CD4-positive, alpha-beta T cell (primary cell): ENCODE results near the gene ZNF319. TPM values are rescaled to one million over a fixed set of nuclear protein-coding genes. Genes with fewer than 3 reads are reported as not detected.

Experiments
- ATAC-seq: fragments of 200-7000 bp; cut with Tn5 transposase; one replicate; pipeline ENCODE4 v1.10.0; 2022; ENCODE audit warnings: mild to moderate bottlenecking; ENCODE audit not compliant: poor library complexity
- CTCF ChIA-PET: fragments of 350-600 bp; sonication (Branson Sonifier 250); formaldehyde crosslinking; loops from one replicate; lab custom pipeline; 2021; ENCODE audit warnings: antibody characterized with exemption, inconsistent platforms; lab: Charles Lee
- POLR2A ChIA-PET: fragments of 350-600 bp; sonication (Branson Sonifier 250); formaldehyde crosslinking; loops from one replicate; lab custom pipeline; 2021; ENCODE audit warnings: antibody characterized with exemption, inconsistent platforms; lab: Charles Lee
- DNase-seq, 14 experiments: peaks; one replicate each; pipeline ENCODE4 v3.0.0-alpha.2; 2013 to 2020; ENCODE audit warnings: mixed read lengths in 2 of 14
- H3K27ac ChIP-seq, 2 donors: one replicate each; pipeline versions ENCODE4 v1.5.1 to v1.7.0; 2013; ENCODE audit warnings: low read length in 2 of 2, low read depth in 1 of 2, mild to moderate bottlenecking in 1 of 2
- H3K27me3 ChIP-seq, 2 experiments: 1 replicate in 1 of 2; 2 replicates in 1 of 2; pipeline versions ENCODE4 v1.6.1 to v1.7.0; 2013; ENCODE audit warnings: low read length in 2 of 2, control low read depth in 1 of 2, mild to moderate bottlenecking in 1 of 2, moderate library complexity in 1 of 2; ENCODE audit not compliant: insufficient read depth in 2 of 2, control insufficient read depth in 1 of 2
- H3K36me3 ChIP-seq: one replicate; pipeline ENCODE4 v1.6.1; 2013; ENCODE audit warnings: low read length, control low read depth; ENCODE audit not compliant: insufficient read depth
- H3K4me1 ChIP-seq: one replicate; pipeline ENCODE4 v1.6.1; 2013; ENCODE audit warnings: low read length, control low read depth; ENCODE audit not compliant: insufficient read depth
- H3K4me3 ChIP-seq: one replicate; pipeline ENCODE4 v1.5.1; 2013; ENCODE audit warnings: mild to moderate bottlenecking, low read length, moderate library complexity
- H3K9me3 ChIP-seq, 2 experiments: 1 replicate in 1 of 2; 2 replicates in 1 of 2; pipeline versions ENCODE4 v1.6.1 to v1.7.0; 2013; ENCODE audit warnings: low read length in 2 of 2, mild to moderate bottlenecking in 2 of 2, control low read depth in 1 of 2, moderate library complexity in 1 of 2; ENCODE audit not compliant: control insufficient read depth in 1 of 2, insufficient read depth in 1 of 2
- H3K27ac Mint-ChIP-seq: one replicate; pipeline ENCODE4 v1.8.0; 2020; ENCODE audit warnings: mixed read lengths
- H3K27me3 Mint-ChIP-seq: one replicate; pipeline ENCODE4 v1.8.0; 2021; ENCODE audit warnings: mixed read lengths
- H3K36me3 Mint-ChIP-seq: one replicate; pipeline ENCODE4 v1.8.0; 2021; ENCODE audit warnings: low read depth, mixed read lengths
- H3K4me1 Mint-ChIP-seq: one replicate; pipeline ENCODE4 v1.8.0; 2021; ENCODE audit warnings: low read depth, mixed read lengths
- H3K4me3 Mint-ChIP-seq: one replicate; pipeline ENCODE4 v1.8.0; 2020; ENCODE audit warnings: mild to moderate bottlenecking, mixed read lengths
- H3K9me3 Mint-ChIP-seq: one replicate; pipeline ENCODE4 v1.8.0; 2020; ENCODE audit warnings: mixed read lengths
- intact Hi-C, 2 experiments: fragments of 100-400 bp; cut with DNase I in 1 of 2; cut with micrococcal nuclease in 1 of 2; formaldehyde crosslinking; loops; one replicate each; pipeline versions ENCODE4 v1.15.1 to v1.9.0; 2023 to 2025; cut with DNase I, micrococcal nuclease
- total RNA-seq, 174 experiments: library from RNA in 2 of 174; stranded (reverse) in 2 of 174; gene quantifications; one replicate each; pipeline ENCODE4 v1.2.3 and lab custom pipeline; 2021 to 2026
- TF ChIP-seq, protein P1 (sequence below): fragments of 200-600 bp; IDR thresholded peaks from one replicate; pipeline ENCODE4 v1.8.0; 2022; ENCODE audit warnings: antibody characterized with exemption, mild to moderate bottlenecking

The ZNF319 gene
- total RNA-seq, 2 experiments from 2014 or later = 11.4 to 12.9 TPM

DNA sequence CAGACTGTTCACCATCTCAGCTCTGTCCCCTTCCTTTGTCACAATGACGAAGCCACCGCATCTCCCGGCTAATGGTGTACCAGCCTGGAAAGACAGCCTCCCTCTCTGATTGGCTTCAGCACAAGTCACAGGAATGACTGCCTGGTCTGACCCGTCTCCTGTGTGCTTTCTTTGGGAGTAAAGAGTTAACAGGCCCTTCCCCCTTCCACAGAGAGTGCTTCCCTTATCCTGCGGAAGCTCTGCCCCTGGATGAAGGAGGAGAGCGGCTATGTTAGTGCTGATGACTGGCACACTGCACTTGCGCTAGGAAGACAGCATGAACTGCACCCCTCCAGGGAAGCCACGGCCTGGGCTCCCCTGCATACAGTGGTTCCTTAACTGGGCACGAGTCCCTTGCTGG, 12.0 kb upstream of the ZNF319 start:
- no peaks in the 10 kb centered on the region for H3K4me1 ChIP-seq
- CTCF ChIA-PET = no interaction called here
- no peak for DNase-seq
- Mint-ChIP-seq H3K4me1 (no peaks in the 10 kb centered on the region), H3K4me3 (no peak overlapping the region), H3K9me3 (no peaks in the 10 kb centered on the region), H3K27ac (no peak overlapping the region), H3K36me3 (peaks cover 49% of the 10 kb centered on the region), H3K27me3 (no peaks in the 10 kb centered on the region)
- no peak overlapping the region for H3K4me3 ChIP-seq
- H3K27ac ChIP-seq = no peak overlapping the region
- peaks cover 57% of the 10 kb centered on the region for H3K36me3 ChIP-seq
- no peaks in the 10 kb centered on the region for H3K27me3 ChIP-seq
- no peaks in the 10 kb centered on the region for H3K9me3 ChIP-seq
- ATAC-seq = no peak
- POLR2A ChIA-PET = no interaction called here
- TF ChIP-seq, protein P1, sequence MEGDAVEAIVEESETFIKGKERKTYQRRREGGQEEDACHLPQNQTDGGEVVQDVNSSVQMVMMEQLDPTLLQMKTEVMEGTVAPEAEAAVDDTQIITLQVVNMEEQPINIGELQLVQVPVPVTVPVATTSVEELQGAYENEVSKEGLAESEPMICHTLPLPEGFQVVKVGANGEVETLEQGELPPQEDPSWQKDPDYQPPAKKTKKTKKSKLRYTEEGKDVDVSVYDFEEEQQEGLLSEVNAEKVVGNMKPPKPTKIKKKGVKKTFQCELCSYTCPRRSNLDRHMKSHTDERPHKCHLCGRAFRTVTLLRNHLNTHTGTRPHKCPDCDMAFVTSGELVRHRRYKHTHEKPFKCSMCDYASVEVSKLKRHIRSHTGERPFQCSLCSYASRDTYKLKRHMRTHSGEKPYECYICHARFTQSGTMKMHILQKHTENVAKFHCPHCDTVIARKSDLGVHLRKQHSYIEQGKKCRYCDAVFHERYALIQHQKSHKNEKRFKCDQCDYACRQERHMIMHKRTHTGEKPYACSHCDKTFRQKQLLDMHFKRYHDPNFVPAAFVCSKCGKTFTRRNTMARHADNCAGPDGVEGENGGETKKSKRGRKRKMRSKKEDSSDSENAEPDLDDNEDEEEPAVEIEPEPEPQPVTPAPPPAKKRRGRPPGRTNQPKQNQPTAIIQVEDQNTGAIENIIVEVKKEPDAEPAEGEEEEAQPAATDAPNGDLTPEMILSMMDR = no peak
- intact Hi-C loops = no loop called here

DNA sequence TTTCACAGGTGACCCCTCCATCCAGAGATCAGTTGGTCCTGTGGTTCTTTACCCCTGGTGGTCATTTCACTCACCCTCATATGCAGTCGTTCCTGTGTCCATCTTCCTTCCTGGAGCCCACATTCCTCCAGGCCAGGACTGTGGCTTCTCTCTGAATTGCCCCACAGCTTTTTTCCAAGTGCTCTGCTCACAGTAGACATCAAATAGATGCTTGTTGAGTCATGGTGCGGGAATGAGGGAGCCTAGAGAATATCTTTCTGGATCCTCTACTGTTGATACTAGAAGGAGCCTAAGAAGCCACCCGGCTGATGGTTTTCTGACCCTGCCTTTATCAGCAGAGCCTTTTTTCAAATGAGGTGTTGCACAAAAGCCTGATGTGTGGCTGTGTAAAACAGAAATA, 11.2 kb upstream of the ZNF319 start:
- ChIA-PET POLR2A (no interaction called here), CTCF (no interaction called here)
- H3K27ac Mint-ChIP-seq = no peak overlapping the region
- Histone ChIP-seq H3K9me3 (no peaks in the 10 kb centered on the region), H3K27ac (no peak overlapping the region), H3K27me3 (no peaks in the 10 kb centered on the region), H3K36me3 (peaks cover 54% of the 10 kb centered on the region), H3K4me1 (no peaks in the 10 kb centered on the region), H3K4me3 (no peak overlapping the region)
- no peaks in the 10 kb centered on the region for H3K27me3 Mint-ChIP-seq
- no peak overlapping the region for H3K4me3 Mint-ChIP-seq
- TF ChIP-seq, protein P1 = no peak
- H3K9me3 Mint-ChIP-seq = no peaks in the 10 kb centered on the region
- no peak for ATAC-seq
- no peak for DNase-seq
- H3K36me3 Mint-ChIP-seq = peaks cover 55% of the 10 kb centered on the region
- no peaks in the 10 kb centered on the region for H3K4me1 Mint-ChIP-seq
- intact Hi-C loops = no loop called here

DNA sequence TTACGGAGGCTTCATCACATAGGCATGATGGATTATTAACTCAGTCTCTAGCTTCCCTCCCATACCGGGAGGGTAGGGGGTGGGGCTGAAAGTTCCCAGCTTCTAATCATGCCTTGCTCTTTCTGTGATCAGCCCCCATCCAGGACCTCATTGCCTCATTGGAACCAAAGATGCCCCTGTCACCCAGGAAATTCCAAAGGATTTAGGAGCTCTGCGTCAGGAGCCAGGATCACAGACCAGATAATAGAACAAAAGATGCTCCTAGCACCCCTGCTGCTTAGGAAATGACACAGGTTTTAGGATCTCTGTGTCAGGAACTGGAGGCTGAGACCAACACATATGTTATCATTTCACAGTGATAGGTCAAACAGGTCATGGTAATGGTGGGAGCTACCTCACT, 10.4 kb upstream of the ZNF319 start:
- H3K36me3 ChIP-seq = peaks cover 59% of the 10 kb centered on the region
- ChIA-PET CTCF (no interaction called here), POLR2A (interaction anchor here (0.5 kb wide), 1 partner anchor 716 kb away, joined by 6 read pairs; no protein-coding TSS in a partner anchor)
- DNase-seq = no peak
- no peaks in the 10 kb centered on the region for H3K27me3 ChIP-seq
- no peaks in the 10 kb centered on the region for H3K4me1 Mint-ChIP-seq
- no peaks in the 10 kb centered on the region for H3K4me1 ChIP-seq
- H3K4me3 Mint-ChIP-seq = no peak overlapping the region
- no peaks in the 10 kb centered on the region for H3K9me3 ChIP-seq
- TF ChIP-seq, protein P1 = no peak
- no peak overlapping the region for H3K27ac ChIP-seq
- ATAC-seq = no peak
- intact Hi-C loops = no loop called here
- no peaks in the 10 kb centered on the region for H3K9me3 Mint-ChIP-seq
- peaks cover 57% of the 10 kb centered on the region for H3K36me3 Mint-ChIP-seq
- no peaks in the 10 kb centered on the region for H3K27me3 Mint-ChIP-seq
- H3K27ac Mint-ChIP-seq = no peak overlapping the region
- H3K4me3 ChIP-seq = no peak overlapping the region
